HK-2 (cell line): ENCODE data around the gene OSBPL5.

Source experiments
- DNase-seq: peaks from one replicate; pipeline ENCODE4 v3.0.0-alpha.2; 2018; ENCODE audit not compliant: unreplicated experiment

Gene OSBPL5

DNA sequence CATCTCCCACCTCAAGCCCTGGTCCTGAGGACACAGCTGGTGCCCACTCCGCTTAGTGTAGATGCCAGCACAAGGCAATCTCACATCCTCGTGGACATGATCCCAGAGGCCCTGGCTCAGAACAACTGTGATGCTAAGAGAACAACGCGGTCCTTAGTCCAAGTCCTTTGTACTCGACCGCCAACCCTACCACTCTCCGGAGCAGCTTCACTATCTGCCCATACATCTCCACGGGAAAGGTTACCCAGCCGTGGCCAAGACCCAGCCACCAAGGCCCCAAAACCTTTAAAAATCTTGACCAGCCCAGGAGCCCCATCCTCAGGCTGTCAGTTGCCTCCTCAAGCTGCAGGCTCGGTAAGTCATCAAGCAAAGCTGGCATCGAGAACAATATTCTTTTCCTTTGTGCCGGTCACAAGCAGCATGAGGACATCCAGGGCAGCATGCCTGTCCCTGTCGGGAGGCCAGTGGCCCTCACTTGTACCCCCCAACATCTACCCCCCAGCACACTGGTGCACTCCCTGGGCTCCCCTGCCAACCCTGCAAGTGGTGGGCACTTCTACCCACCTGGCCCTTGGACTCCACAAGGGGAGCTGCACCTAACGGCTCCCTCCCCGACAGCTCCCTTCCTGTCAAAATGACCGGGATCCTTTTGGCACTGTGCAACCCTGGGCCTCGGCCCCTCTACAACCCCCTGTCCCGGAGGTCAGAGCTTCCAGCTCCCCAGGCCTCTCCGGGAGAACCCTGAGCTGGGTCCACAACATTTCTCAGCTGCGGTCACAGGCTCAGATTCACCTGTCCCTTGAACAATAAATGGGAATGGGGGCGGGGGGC, 2.5 kb downstream of the OSBPL5 start:
- DNase-seq, result no peak

DNA sequence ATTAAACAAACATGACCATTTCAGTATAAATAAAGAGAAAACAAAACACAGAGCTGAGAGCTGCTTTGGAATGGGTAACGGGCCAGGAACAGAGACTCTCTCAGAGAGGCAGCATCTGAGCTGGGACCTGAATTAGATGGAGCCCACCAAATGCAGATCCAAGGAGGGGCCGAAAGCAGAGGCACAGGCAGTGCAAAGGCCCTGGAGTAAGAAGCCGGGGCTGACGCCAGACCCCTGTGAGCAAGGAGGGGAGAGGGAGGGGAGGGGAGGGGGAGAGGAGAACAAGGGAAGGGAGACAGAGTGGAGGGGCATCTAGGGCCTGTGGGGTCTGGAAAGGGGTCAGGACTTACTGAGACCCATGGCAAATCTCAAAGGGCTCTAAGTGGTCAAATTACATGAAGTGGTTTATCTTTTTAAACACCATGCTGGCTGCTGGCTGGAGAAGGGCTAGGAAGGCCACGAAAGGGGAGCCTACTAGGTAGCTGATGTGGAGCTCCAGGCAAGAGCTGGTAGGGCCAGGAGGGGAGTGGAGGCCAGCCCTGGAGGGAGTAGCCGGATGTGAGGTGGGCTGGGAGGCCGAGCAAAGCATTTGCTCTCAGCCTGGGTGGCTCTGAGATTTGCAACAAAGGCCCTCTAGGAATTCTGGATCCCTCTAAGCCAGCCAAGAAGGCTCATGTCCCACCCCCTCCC, 3.2 kb downstream of the OSBPL5 start:
- no peak for DNase-seq

GRCh38 chr11:3161309-3161708, 3.8 kb downstream of the OSBPL5 start:
- DNase-seq, result no peak

DNA sequence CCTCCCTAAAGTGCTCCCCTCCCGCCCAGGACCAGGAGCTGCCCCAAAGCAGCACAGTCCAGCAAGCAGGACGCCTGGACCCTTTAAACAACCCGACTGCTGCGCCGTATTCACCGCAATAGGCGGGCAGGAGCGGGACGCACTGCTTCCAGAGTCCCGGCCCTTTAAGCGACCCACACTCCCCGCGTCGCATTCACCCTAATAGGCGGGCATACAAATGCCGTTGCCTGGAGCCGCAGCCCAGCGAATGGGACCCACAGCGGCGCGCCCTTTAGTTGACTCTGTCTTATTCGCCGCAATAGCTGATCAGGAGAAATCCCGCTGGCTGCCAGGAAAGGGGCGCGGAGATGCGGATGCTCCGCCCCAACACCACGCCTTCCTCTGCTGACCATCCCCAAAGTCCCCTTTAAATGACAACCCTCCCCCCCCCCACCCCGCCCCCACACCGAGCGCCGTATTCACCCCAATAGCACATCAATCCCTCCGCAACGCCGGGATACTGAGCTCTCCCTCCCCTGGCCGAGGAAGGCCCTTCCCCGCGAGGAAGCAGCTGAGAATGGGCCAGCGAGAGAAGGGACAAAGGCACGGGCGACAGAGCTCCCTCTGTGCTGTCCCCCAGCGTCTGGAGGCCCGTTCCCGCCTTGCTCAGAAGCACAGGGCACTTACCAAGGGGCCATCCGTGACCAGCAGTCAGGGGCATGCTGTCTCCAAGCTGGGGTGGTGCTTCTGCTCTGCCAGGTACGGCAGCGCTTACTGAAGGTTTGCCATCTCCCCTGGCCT, 4.7 kb downstream of the OSBPL5 start:
- peak; percentile 34 for DNase-seq

GRCh38 chr11:3159296-3160190, 5.6 kb downstream of the OSBPL5 start:
- no peak for DNase-seq

GRCh38 chr11:3158821-3159220, 6.3 kb downstream of the OSBPL5 start:
- DNase-seq, result no peak

- no peak for DNase-seq
Measured at GRCh38 chr11:3158131-3158591, 6.9 kb downstream of the OSBPL5 start.

DNA sequence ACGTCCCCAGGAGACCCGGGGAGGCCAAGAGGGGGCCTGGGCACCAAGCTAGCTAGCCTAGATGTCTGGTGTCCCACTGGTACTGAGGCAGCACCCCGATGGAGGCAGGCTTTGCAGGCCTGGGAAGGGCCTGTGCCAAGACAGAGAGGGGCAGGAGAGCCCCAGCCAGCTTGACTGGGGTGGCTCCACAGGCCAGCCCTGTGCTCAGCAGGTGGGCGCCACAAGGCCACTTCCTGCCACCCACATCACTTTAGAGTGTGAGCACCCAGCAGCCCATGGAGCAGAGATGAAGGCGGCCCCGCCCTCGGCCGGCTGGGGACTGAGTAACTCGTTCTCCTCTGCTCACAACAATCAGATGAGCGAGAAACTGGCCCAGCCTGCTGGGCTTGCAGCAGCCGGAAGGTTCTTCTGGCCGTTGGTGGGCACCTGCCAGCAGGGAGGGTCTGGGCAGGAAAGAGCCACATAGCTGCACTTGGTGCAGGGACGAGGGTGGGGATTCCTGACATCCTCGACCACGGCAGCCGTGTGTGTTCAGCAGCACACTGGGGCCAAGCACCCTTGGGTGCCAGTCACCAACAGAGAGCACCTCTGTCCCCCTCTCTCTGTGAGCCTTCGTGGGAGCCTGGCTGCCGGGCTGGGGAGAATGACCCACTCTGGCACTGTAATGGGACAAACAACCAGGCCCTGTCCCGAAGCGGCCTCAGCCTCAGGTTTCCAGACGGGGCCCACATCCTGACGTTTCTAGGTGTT, 7.6 kb downstream of the OSBPL5 start:
- DNase-seq, result no peak

- no peak for DNase-seq
Measured at GRCh38 chr11:3156661-3157311, 8.3 kb downstream of the OSBPL5 start.

- DNase-seq, result no peak
Measured at GRCh38 chr11:3156282-3156660, 8.8 kb downstream of the OSBPL5 start.

DNA sequence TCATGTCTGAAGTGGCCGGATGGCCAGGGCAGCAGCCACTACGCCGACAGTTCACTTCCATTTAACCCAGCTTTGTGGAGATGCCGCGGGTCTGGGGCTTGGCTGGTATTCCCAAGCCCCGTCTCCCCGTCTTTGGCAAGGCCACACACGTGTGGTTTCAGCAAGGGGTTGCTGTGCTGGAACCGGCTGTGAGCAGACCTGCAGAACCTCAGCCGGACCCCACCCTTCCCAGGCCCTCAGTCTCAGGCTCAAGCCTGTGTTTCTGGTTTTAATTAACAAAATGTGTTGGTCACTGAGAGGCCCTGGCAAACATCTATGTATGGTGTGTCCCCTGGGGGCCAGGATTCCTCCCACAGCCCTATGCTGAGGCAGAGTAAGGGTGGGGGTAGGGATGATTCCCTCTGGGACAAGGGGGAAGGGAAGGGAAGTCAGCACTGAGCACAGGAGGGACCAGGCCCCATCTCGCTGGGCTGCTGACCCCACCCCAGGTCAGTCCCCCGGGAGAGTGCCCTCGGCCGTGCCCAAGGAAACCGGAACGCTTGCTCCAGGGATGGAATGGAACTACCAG, 9.3 kb downstream of the OSBPL5 start:
- DNase-seq, result no peak

DNA sequence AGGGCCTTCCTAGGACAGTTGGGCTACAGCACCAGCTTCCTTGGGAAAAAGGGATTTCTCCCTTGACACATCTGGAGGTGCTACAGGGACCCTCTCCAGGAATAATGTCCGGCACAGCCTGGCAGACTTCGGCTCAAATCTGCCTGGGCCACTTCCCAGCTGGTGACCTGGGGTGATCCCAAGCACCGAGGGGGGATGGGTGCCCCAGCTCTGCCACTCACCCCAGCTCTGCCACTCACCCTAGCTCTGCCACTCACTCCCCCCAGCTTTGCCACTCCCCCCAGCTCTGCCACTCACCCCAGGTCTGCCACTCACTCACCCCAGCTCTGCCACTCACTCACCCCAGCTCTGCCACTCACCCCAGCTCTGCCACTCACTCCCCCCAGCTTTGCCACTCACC, 9.9 kb downstream of the OSBPL5 start:
- no peak for DNase-seq

GRCh38 chr11:3154001-3154599, 11.0 kb downstream of the OSBPL5 start:
- no peak for DNase-seq

DNA sequence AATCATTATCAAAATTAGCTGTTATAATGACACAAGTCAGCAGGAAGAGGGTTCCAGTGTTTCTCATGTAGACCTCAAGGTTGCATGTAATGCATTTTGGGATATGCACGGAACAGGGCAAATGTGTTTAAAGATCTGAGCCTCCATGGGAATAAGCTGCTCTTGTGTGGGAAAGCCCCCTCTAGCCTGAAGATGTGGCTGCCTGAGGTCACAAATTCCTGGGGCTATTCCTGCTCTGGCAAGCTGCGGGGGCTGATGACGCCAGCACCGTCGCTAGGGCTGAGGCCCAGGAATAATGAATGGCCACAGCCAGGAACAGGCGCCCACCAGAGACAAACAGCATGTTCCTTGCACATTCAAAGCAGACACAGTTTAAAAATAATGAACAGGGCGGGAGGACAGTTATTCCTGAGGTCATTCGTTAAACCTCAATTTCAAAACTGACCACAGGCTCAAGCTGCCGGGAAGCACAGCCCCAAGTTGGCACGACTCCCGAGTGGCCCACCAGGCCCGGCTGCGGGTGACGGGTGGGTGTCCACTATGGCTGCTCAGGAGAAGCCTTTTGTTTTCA, 11.7 kb downstream of the OSBPL5 start:
- no peak for DNase-seq

GRCh38 chr11:3152471-3153110, 12.5 kb downstream of the OSBPL5 start:
- DNase-seq, result no peak

GRCh38 chr11:3150726-3151125, 14.4 kb downstream of the OSBPL5 start:
- DNase-seq, result no peak

GRCh38 chr11:3149852-3150188, 15.3 kb downstream of the OSBPL5 start:
- no peak for DNase-seq

DNA sequence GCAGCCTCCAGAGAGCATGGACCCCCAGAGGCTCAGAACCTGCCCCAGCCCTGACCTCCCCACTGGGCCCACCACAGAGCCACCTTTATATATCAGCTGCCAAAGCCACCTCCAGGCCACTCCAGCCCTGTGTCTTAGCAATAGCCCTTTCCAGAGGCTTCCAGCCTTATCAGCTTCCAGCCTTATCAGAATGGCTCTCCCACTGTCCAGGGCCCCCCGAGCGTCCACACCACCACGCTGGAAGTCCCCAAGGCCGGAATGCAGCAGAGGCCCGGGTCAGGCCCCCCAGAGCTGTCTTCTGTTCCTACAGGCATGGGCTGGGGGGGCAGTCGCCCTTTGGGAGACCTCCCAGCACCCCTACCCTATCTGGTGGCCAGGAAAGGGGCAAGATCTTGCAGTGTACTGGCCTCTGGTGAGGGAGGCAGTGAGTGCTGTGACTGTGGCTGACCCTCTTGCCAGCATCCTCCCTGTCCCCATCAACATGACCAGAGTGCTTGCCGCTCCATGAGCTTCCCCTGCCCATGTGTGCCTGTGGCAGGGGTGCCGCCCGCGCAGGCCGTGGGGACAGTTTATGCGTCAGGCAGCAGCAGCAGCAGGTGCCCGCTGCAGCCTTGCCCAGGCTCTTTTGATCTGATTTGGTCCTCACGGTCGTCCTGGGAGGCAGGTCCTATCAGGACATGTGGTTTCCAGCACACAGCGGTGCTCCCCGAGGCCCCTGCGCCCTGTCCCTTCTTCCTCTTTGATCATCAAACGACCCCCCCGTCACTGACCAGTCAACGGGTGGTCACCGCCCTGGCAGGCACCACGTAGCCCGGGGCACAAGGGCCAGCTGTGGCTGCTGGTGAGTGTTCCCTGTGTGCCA, 15.9 kb downstream of the OSBPL5 start:
- no peak for DNase-seq
